IMR-90 (cell line): ENCODE measurements around the gene EREG. TPM values are rescaled to one million over a fixed set of nuclear protein-coding genes. Genes with fewer than 3 reads are reported as not detected.

ENCODE experiments used
- ATAC-seq: fragments of 200-7000 bp; cut with Tn5 transposase; 2 replicates; pipeline ENCODE4 v1.9.1; 2020; ENCODE audit warnings: low read depth, mild to moderate bottlenecking, moderate library complexity
- Bru-seq: library from RNA; stranded (reverse); fragments of 400-500 nt; gene quantifications from one replicate; lab custom pipeline; 2021; lab: Mats Ljungman, UMichigan
- BruChase-seq, 2 experiments: library from RNA; stranded (reverse); fragments of 400-500 nt; gene quantifications; one replicate each; lab custom pipeline; 2021; lab: Mats Ljungman, UMichigan
- BruUV-seq: library from RNA; stranded (reverse); fragments of 400-500 nt; replicated peaks from 2 replicates; lab custom pipeline; 2021; lab: Mats Ljungman, UMichigan
- CTCF ChIA-PET: fragments of 300-600 bp; formaldehyde crosslinking; extraction: SDS; loops from one replicate; lab custom pipeline; 2021; ENCODE audit warnings: antibody characterized with exemption; lab: Yijun Ruan, JAX
- POLR2A ChIA-PET: fragments of 300-600 bp; sonication (Branson Sonifier 250); formaldehyde crosslinking; loops from one replicate; lab custom pipeline; 2022; ENCODE audit warnings: antibody characterized with exemption; ENCODE audit not compliant: unreplicated experiment; lab: Charles Lee
- DNase-seq: peaks from one replicate; pipeline ENCODE4 v3.0.0; 2013
- H2AFZ ChIP-seq: replicated peaks from 2 replicates; pipeline ENCODE3; 2013; ENCODE audit warnings: low read length, mild to moderate bottlenecking; ENCODE audit not compliant: poor library complexity
- H2AK5ac ChIP-seq: 2 replicates; pipeline ENCODE4 v1.6.1; 2013; ENCODE audit warnings: low read depth, low read length, inconsistent platforms
- H2AK9ac ChIP-seq: replicated peaks from 2 replicates; pipeline ENCODE3; 2013; ENCODE audit warnings: mild to moderate bottlenecking, low read depth, low read length, moderate library complexity; ENCODE audit not compliant: poor library complexity
- H2BK120ac ChIP-seq: 2 replicates; pipeline ENCODE4 v1.6.1; 2013; ENCODE audit warnings: low read depth, low read length, inconsistent platforms
- H2BK15ac ChIP-seq: 3 replicates; pipeline ENCODE4 v1.6.1; 2013; ENCODE audit warnings: low read depth, low read length, inconsistent platforms
- H2BK20ac ChIP-seq: 2 replicates; pipeline ENCODE4 v1.6.1; 2013; ENCODE audit warnings: low read depth, mild to moderate bottlenecking, inconsistent platforms, low read length, moderate library complexity
- H2BK5ac ChIP-seq: 2 replicates; pipeline ENCODE4 v1.6.1; 2013; ENCODE audit warnings: mild to moderate bottlenecking, low read depth, low read length, inconsistent platforms; ENCODE audit not compliant: poor library complexity, severe bottlenecking
- H3K14ac ChIP-seq: replicated peaks from 2 replicates; pipeline ENCODE4 v1.6.1; 2013; ENCODE audit warnings: low read depth, low read length, inconsistent platforms
- H3K18ac ChIP-seq: 2 replicates; pipeline ENCODE4 v1.6.1; 2013; ENCODE audit warnings: low read depth, low read length, control low read depth
- H3K23ac ChIP-seq: 2 replicates; pipeline ENCODE4 v1.6.1; 2013; ENCODE audit warnings: low read depth, low read length, inconsistent platforms
- H3K27ac ChIP-seq: 2 replicates; pipeline ENCODE4 v1.5.1; 2013; ENCODE audit warnings: mild to moderate bottlenecking, control low read depth, low read length; ENCODE audit not compliant: insufficient read depth
- H3K27me3 ChIP-seq: 2 replicates; pipeline ENCODE4 v1.6.1; 2013; ENCODE audit warnings: low read length; ENCODE audit not compliant: control insufficient read depth, insufficient read depth
- H3K36me3 ChIP-seq: 2 replicates; pipeline ENCODE4 v1.6.1; 2013; ENCODE audit warnings: low read length, mixed read lengths; ENCODE audit not compliant: control insufficient read depth, insufficient read depth
- H3K4ac ChIP-seq: 2 replicates; pipeline ENCODE4 v1.6.1; 2013; ENCODE audit warnings: low read depth, low read length, inconsistent platforms
- H3K4me1 ChIP-seq: 2 replicates; pipeline ENCODE4 v1.6.1; 2013; ENCODE audit warnings: low read length, mixed read lengths; ENCODE audit not compliant: control insufficient read depth, insufficient read depth
- H3K4me2 ChIP-seq: 2 replicates; pipeline ENCODE4 v1.6.1; 2013; ENCODE audit warnings: low read depth, mild to moderate bottlenecking, control low read depth, low read length, moderate library complexity
- H3K4me3 ChIP-seq: 2 replicates; pipeline ENCODE4 v1.5.1; 2013; ENCODE audit warnings: low read depth, mild to moderate bottlenecking, control low read depth, low read length, moderate library complexity; ENCODE audit not compliant: insufficient read depth
- H3K56ac ChIP-seq: 2 replicates; pipeline ENCODE4 v1.6.1; 2013; ENCODE audit warnings: low read length, inconsistent platforms; ENCODE audit not compliant: insufficient read depth; ENCODE audit errors: extremely low read depth
- H3K79me1 ChIP-seq, 2 experiments: 2 replicates each; pipeline ENCODE4 v1.6.1; 2013; ENCODE audit warnings: low read length in 2 of 2, inconsistent platforms in 1 of 2, low read depth in 1 of 2
- H3K9ac ChIP-seq: 2 replicates; pipeline ENCODE4 v1.6.1; 2013; ENCODE audit warnings: low read depth, low read length, control low read depth
- H3K9me1 ChIP-seq: 2 replicates; pipeline ENCODE4 v1.6.1; 2013; ENCODE audit warnings: low read length, inconsistent platforms; ENCODE audit not compliant: insufficient read depth
- H3K9me3 ChIP-seq: 2 replicates; pipeline ENCODE4 v1.6.1; 2013; ENCODE audit warnings: low read length; ENCODE audit not compliant: control insufficient read depth, insufficient read depth
- H4K20me1 ChIP-seq: 2 replicates; pipeline ENCODE4 v1.6.1; 2013; ENCODE audit warnings: low read length, inconsistent platforms; ENCODE audit not compliant: insufficient read depth
- H4K5ac ChIP-seq: 2 replicates; pipeline ENCODE4 v1.6.1; 2013; ENCODE audit warnings: mild to moderate bottlenecking, low read depth, low read length, control low read depth
- H4K8ac ChIP-seq, 2 experiments: 2 replicates each; pipeline ENCODE4 v1.6.1; 2013; ENCODE audit warnings: low read depth in 2 of 2, low read length in 2 of 2, control low read depth in 1 of 2, inconsistent platforms in 1 of 2
- H4K91ac ChIP-seq: 2 replicates; pipeline ENCODE4 v1.6.1; 2013; ENCODE audit warnings: low read depth, low read length, inconsistent platforms; ENCODE audit not compliant: insufficient read depth
- CEBPB ChIP-seq: IDR thresholded peaks from 2 replicates; pipeline ENCODE4 v1.6.1; 2012; ENCODE audit warnings: low read depth, low read length, improper control_type of control experiment
- CHD1 ChIP-seq: IDR thresholded peaks from 2 replicates; pipeline ENCODE4 v1.6.1; 2012; ENCODE audit warnings: low read depth, low read length, improper control_type of control experiment
- ELK1 ChIP-seq: fragments of 150-350 bp; IDR thresholded peaks from 2 replicates; pipeline ENCODE4 v1.6.1; 2016; ENCODE audit warnings: low read depth, mild to moderate bottlenecking, low read length, moderate library complexity, borderline replicate concordance
- MAZ ChIP-seq: IDR thresholded peaks from 2 replicates; pipeline ENCODE4 v1.6.1; 2012; ENCODE audit warnings: low read depth, mild to moderate bottlenecking, low read length, improper control_type of control experiment, moderate library complexity, borderline replicate concordance
- MXI1 ChIP-seq: IDR thresholded peaks from 2 replicates; pipeline ENCODE4 v1.6.1; 2012; ENCODE audit warnings: low read depth, mild to moderate bottlenecking, low read length, moderate library complexity, borderline replicate concordance
- NFE2L2 ChIP-seq: fragments of 150-350 bp; IDR thresholded peaks from 2 replicates; pipeline ENCODE4 v1.6.1; 2016; ENCODE audit warnings: low read depth, mild to moderate bottlenecking, low read length
- USF2 ChIP-seq: fragments of 150-350 bp; IDR thresholded peaks from 2 replicates; pipeline ENCODE4 v1.6.1; 2017; ENCODE audit warnings: mild to moderate bottlenecking, antibody characterized with exemption, low read length, low read depth
- WGBS, 2 experiments: methylation state at CpG; one replicate each; pipeline versions ENCODE4 v1.1.5 to v1.1.7; 2013; ENCODE audit warnings: missing lambda C conversion rate in 2 of 2; ENCODE audit not compliant: insufficient read length in 1 of 2; ENCODE audit errors: extremely low coverage in 2 of 2; 5-methylcytosine and 5-hydroxymethylcytosine counted together
- dilution Hi-C: fragments of 300-500 bp; cut with HindIII; formaldehyde crosslinking; loops from one replicate; pipeline ENCODE4 v1.14.3; 2018; ENCODE audit warnings: low sequenced_read_pairs; ENCODE audit not compliant: unreplicated experiment
- in situ Hi-C: fragments of 300-500 bp; cut with MboI; formaldehyde crosslinking; loops from 3 replicates; pipeline ENCODE4 v1.14.3; 2019; ENCODE audit warnings: low sequenced_read_pairs, inconsistent platforms, mixed read lengths
- intact Hi-C: fragments of 100-400 bp; cut with micrococcal nuclease; formaldehyde crosslinking; loops from 2 replicates; pipeline ENCODE4 v1.10.0; 2022
- long read RNA-seq: library from polyadenylated mRNA; unstranded; transcript quantifications from one replicate; pipeline ENCODE4 v2.0.0, GENCODE V29; 2021; ENCODE audit not compliant: unreplicated experiment
- polyA plus RNA-seq, 3 experiments: library from polyadenylated mRNA; depleted of rRNA; stranded (reverse); fragments of >200 nt; gene quantifications; 2 replicates each; pipeline ENCODE4 v1.2.3, GENCODE V29; 2012; ENCODE audit warnings: low replicate concordance in 1 of 3
- total RNA-seq: library from RNA; depleted of rRNA; stranded (reverse); fragments of >200 nt; gene quantifications from 2 replicates; pipeline ENCODE4 v1.2.3, GENCODE V29; 2012; rRNA removed
- TF ChIP-seq, protein P1 (sequence below): conservative IDR thresholded peaks from 2 replicates; pipeline ENCODE4 v1.5.1; 2012; ENCODE audit warnings: mild to moderate bottlenecking, low read depth, low read length, improper control_type of control experiment

EREG gene, protein sequence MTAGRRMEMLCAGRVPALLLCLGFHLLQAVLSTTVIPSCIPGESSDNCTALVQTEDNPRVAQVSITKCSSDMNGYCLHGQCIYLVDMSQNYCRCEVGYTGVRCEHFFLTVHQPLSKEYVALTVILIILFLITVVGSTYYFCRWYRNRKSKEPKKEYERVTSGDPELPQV
- total RNA-seq: 0.36 and 1.1 TPM in 2 replicates
- polyA plus RNA-seq (2012; rRNA removed): 0.14 and 0.26 TPM in 2 replicates
- polyA plus RNA-seq (2012; cell fraction: cytosol; rRNA removed): 0.07 and 0.21 TPM in 2 replicates
- 0.30 and 1.1 TPM in 2 replicates for polyA plus RNA-seq (2012; cell fraction: nucleus; rRNA removed; ENCODE audit: low replicate concordance)
- percentile 44 among the genes with signal in this experiment for Bru-seq, nascent RNA
- percentile 47 among the genes with signal in this experiment for BruChase-seq, experiment 1, labeled RNA remaining after a 6-hour chase
- BruChase-seq, experiment 2, labeled RNA remaining after a 2-hour chase: percentile 43 among the genes with signal in this experiment
- long read RNA-seq, full-length matches to known transcripts: 2 of 2 reads
- long read RNA-seq, partial matches to known transcripts: 0 of 2 reads
- long read RNA-seq, other reads (novel, unspliced or antisense): 0 of 2 reads

DNA sequence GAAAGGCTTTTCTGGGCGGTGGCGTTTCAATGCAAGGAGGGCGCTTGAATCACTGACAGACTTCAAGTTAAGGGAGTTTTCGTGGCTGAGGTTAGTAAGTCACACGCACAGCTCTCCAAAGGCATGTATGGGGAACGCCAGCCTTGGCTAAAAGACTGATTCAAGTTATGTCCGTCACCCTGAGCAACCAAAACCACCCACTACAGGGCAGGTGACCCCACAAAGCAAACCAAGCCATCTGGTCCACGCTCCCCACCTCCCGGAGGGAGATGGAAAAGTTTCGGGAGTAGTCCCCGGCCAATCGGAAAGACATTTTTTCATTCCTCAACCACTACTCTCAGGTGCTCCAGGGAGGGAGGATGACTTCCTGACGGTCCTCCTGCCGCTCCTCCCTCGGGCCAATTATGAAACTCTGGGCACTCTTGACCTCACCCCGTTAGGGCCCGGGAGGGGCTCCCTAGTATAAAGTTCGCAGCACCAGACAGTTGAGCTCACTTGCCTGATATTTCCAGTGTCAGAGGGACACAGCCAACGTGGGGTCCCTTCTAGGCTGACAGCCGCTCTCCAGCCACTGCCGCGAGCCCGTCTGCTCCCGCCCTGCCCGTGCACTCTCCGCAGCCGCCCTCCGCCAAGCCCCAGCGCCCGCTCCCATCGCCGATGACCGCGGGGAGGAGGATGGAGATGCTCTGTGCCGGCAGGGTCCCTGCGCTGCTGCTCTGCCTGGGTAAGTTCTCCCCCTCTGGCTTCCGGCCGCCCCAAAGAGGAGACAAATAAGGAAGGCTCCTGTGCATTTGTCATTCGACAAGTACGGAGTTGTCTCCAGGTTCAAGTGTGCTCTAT is at the start of gene EREG:
TSS of gene EREG (plus strand) at position 494 of the 840 bp plus-strand sequence. CDS start at position 658, 164 bp downstream.
- WGBS, 2 experiments: 0% methylated on average over 14 of the region's 40 CpGs; no CpG with 5 or more reads in 1 of the 2 experiments
- Histone ChIP-seq H2BK120ac (0 out of 2 replicates have a peak within 1 kb of the TSS, but pooled peaks have one; percentile 50), H3K36me3 (no peaks in the 10 kb centered on the region; the same call in 1 of the 2 replicates), H2AFZ (peak within 1 kb of the TSS; percentile 93), H2AK9ac (peak within 1 kb of the TSS; percentile 62), H2BK15ac (no peak within 1 kb of the TSS), H3K4me1 (no peaks in the 10 kb centered on the region), H4K91ac (no peak within 1 kb of the TSS), H4K20me1 (no peaks in the 10 kb centered on the region), H3K56ac (no peak within 1 kb of the TSS), H2BK5ac (no peak within 1 kb of the TSS), H4K8ac (peak within 1 kb of the TSS; percentile 3 to 27; a peak in 2 of 4 replicates), H3K4ac (0 out of 2 replicates have a peak within 1 kb of the TSS, but pooled peaks have one; percentile 24), H3K14ac (0 out of 2 replicates have a peak within 1 kb of the TSS, but pooled peaks have one; percentile 16), H2AK5ac (no peak within 1 kb of the TSS), H3K9me3 (no peaks in the 10 kb centered on the region), H3K79me1 (no peaks in the 10 kb centered on the region), H3K27ac (no peak within 1 kb of the TSS; the same call in 1 of the 2 replicates), H3K23ac (no peak within 1 kb of the TSS), H4K5ac (no peak within 1 kb of the TSS), H2BK20ac (peak within 1 kb of the TSS; percentile 3; the same call in 1 of the 2 replicates), H3K4me2 (peak within 1 kb of the TSS; percentile 88), H3K27me3 (no peaks in the 10 kb centered on the region; the same call in 1 of the 2 replicates), H3K9ac (0 out of 2 replicates have a peak within 1 kb of the TSS, but pooled peaks have one; percentile 31), H3K9me1 (no peaks in the 10 kb centered on the region), H3K18ac (no peak within 1 kb of the TSS), H3K4me3 (peak within 1 kb of the TSS; percentile 41)
- in situ Hi-C loops: no loop called here
- ATAC-seq (peak; percentile 90), DNase-seq (peak; percentile 62)
- intact Hi-C loops: no loop called here
- TF ChIP-seq NFE2L2: no peak
- TF ChIP-seq, protein P1, sequence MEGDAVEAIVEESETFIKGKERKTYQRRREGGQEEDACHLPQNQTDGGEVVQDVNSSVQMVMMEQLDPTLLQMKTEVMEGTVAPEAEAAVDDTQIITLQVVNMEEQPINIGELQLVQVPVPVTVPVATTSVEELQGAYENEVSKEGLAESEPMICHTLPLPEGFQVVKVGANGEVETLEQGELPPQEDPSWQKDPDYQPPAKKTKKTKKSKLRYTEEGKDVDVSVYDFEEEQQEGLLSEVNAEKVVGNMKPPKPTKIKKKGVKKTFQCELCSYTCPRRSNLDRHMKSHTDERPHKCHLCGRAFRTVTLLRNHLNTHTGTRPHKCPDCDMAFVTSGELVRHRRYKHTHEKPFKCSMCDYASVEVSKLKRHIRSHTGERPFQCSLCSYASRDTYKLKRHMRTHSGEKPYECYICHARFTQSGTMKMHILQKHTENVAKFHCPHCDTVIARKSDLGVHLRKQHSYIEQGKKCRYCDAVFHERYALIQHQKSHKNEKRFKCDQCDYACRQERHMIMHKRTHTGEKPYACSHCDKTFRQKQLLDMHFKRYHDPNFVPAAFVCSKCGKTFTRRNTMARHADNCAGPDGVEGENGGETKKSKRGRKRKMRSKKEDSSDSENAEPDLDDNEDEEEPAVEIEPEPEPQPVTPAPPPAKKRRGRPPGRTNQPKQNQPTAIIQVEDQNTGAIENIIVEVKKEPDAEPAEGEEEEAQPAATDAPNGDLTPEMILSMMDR: no peak
- TF ChIP-seq MXI1: no peak
- TF ChIP-seq ELK1: no peak
- no peak for TF ChIP-seq CHD1
- no peak for TF ChIP-seq MAZ
- TF ChIP-seq CEBPB: no peak
- TF ChIP-seq USF2: no peak
- ChIA-PET POLR2A (interaction anchor here (0.5 kb wide), 1 partner anchor 75 kb away, joined by 4 read pairs; no protein-coding TSS in a partner anchor), CTCF (interaction anchor here (0.9 to 1.2 kb wide), 2 partner anchors 309 to 311 kb away, joined by 3 to 7 read pairs; no protein-coding TSS in a partner anchor)
- BruUV-seq: no TSS peak
- dilution Hi-C loops: no loop called here
